ENCODE measurements around the gene SORCS3.

SORCS3 gene

DNA sequence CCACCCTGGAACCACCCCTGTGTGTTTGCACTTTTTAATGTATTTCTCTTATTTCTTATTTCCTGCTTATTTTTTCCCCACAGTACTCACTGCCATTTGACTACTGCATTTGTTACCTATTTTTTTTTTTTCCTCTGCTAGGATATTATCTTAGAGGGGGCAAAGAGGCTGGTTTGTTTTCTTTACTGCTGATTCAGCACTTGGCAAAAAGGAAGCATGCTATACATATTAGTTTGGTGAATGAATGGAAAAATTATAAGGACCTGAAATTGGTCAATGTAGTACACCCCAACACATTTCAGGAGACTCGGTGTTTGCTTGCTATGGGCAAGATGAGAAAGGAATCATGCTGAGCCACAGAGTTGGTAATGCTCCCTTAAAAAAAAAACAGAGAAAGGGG is 193.5 kb downstream of the SORCS3 start:
- in situ Hi-C loops (cut with HindIII; ENCODE audit: low sequenced_read_pairs), result no loop called here

DNA sequence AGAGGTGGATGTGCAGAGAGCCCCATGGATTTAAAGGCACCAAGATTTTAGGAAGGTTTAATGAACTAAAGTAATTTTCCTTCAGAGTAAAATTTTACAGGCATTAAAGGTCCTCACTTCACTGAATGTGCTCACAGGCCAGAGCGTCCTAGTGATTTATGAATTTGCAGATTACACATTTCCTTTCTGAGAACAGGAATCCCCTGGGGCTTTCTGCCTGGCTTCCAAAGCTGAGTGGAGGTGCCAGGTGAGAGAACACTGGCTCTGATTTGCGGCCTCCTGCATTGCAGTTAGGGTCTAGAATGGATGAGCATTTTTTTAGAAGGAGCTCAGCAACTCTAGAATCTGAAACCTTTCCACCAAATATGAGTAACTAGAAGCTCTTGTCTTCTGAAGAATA is 194.3 kb downstream of the SORCS3 start:
- in situ Hi-C loops (cut with HindIII; ENCODE audit: low sequenced_read_pairs), result no loop called here

DNA sequence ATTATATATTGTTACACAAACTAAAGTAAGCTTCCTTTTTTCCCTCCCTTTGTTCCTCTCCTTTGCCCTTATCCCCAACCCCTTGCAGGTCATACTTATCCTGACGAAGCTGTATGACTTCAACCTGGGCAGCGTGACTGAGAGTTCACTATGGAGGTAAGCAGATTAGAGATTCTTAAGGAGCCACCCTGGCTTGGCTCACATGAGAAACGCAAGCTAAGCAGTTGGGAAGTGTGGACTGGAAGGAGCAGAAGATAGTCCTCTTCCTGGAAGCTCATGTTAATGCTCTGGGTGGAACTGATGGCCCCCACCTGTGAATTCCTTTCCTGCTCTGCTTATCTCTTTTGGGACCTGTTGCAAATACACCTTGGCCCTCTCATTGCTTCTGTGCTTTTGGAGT is 201.6 kb downstream of the SORCS3 start:
- in situ Hi-C loops (cut with HindIII; ENCODE audit: low sequenced_read_pairs), result no loop called here

DNA sequence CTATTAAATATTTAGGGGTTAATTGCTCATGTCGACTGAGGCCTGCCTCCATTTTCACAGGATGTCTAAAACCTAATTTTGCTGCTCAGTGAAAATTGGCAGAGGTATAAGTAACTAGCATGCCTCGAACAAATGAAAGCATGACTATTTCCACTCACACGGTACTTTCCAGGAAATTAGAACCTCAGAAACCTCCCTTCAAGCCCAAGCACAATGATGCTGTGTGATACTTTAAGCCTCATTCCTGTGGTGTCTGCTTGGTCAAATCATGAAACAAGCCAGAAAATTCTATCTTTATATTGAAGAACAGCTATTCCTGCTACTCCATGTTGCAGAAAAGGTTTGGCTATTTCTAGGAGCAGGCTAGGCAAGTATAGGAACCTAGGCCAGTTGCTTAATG is 203.0 kb downstream of the SORCS3 start:
- in situ Hi-C loops (cut with HindIII; ENCODE audit: low sequenced_read_pairs), result no loop called here

DNA sequence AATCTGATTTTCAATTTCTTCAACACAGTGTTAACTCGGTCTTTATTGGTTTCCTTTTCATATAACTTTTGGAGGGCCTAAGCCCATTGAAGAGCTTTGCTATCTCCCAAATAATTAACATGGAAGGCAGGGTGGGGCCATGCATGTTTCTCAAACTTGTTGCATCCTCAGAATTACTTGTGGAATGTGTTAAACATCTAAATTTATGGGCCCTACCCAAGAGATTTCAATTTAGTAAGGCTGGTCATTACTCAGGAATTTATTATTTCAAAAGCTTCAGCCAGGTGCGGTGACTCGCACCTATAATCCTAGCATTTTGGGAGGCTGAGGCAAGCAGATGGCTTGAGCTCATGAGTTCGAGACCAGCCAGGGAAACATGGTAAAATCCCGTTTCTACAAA is 208.9 kb downstream of the SORCS3 start:
- in situ Hi-C loops (cut with HindIII; ENCODE audit: low sequenced_read_pairs), result no loop called here

DNA sequence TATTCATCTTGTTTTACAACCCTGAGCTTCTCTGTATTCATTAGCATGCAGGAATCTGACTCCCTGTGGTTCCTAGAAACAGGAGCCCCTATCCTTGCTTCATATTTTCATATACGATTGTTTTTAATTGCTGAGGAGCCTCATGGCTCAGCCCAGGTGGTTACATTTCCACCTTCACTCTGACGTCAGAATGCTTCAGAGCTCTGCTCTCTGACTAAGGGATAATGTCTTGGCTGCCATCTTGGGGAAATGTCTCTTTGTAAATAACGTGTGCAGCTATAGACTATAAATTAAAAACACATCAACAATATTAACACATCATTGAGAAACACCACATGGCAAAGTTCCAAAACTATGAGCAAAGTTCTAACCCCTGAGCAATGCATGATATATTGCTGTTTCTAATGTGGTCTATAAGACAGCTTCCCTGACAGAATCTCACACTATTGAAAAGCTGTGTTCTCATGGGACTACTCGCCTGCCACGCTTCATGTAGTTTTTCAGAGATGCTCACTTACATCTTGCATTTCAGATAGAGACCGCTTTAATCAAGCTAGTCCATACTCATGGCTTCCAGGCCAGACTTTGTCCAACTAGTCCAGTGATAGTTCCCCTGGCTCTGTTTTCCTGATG is 227.0 kb downstream of the SORCS3 start:
- in situ Hi-C loops (cut with HindIII; ENCODE audit: low sequenced_read_pairs), result no loop called here

DNA sequence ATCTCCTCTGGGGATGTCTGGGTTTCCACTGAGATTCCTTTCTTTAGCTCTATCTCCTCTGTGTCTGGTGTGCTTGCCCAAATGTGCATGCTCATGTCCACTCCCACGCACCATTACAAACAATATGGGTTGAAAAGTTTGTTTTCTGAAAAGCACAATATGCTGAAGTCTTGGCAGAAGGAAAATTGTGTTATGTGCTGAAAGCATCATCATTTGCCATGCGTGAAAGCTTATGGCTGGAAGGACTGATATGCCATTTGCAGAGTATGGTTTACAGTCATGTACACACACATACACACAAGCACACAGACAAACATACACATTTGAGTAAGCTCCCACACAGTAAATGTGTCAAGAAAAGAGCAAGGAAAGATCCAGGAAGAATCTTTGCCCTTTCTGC is 231.6 kb downstream of the SORCS3 start:
- in situ Hi-C loops (cut with HindIII; ENCODE audit: low sequenced_read_pairs), result no loop called here

DNA sequence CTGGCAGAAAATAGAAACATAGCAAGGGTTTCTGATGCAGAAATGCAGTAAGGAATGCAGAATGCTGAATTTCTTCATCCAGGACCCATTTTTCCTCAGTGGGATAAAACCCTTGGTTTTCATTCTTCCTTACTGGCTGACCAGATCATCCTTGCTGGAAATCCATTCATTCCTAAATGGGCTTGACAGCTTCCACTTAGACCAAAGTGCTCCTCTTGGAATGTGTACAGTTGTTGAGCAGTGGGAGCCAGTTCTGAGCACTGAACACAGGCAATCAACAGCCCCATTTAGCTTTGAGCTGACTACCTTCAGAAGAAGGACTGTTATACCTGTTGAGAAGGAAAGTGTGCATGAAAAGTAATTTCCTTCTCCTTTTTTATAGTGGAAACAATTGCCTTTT is 232.1 kb downstream of the SORCS3 start:
- in situ Hi-C loops (cut with HindIII; ENCODE audit: low sequenced_read_pairs), result no loop called here

DNA sequence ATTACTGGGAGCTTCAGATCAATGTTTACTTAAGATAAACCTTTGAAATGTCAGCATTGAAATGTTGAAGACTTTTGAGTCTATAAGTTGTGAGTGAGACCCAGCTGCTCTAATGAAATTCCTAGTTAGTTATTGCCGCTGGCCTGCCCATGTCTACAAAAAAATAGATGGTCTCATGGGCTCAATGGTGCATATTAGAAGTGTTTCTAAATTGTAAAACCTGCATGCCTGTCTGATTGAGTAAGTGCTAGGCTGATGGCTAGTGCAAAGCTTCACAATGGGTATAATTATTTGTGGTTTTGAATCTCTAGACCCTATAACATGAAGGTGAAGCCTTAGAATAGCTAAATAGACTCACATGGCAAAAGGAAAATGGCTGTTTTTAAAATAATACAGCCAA is 234.5 kb downstream of the SORCS3 start:
- in situ Hi-C loops (cut with HindIII; ENCODE audit: low sequenced_read_pairs), result no loop called here

DNA sequence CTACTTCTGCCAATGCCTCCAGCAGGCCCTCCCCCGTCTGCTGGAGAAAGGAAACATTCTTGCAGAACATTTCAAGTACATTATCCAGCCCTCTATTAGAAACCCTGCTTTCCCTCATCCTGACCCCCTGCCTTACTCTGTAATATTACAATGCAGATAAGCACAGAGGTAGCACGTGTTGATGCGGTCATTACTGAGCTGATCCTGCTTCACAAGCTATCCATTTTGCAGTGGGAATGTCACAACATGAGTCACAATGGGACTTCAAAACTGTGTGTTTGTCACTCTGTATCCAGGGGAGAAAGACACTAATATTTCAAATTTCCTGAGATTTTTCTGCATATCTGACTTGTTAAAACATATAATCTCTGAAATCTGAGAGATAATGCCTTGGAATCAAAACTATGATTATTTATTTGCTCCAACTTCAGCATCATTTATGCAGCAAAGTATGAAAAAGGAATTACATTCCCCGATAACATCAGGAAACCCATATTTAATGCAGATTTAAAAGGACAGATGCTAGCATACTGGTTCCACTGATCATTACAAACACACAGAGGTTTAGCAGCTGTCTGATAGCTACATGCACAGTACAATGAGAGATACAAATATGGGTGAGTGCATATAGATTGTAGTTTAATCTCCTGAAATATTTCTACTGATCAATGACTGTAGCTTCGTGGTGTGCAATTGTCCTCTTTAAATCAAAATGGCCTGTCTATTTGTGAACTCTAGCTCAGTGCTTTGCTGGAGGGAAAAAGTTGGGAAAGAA is 239.7 kb downstream of the SORCS3 start:
- in situ Hi-C loops (cut with HindIII; ENCODE audit: low sequenced_read_pairs), result no loop called here

DNA sequence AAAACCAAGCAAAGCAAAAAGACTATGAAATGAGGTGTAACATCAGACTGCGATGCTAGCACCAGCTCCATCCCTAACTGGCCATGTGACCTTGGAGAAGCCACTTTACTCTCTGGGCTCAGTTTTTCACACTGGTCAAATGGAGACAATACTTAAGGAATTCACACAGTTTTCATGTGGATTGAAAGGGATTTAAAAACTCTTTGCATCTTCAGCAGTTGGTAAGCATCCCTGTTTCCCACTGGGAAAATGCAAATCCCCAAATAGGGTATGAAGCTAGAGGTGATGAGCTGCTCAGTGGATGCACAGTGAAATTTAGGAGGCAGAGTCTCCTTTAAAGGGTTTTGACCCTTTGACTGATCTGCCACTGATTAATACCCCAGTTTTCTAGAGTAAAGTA is 240.7 kb downstream of the SORCS3 start:
- in situ Hi-C loops (cut with HindIII; ENCODE audit: low sequenced_read_pairs), result no loop called here

DNA sequence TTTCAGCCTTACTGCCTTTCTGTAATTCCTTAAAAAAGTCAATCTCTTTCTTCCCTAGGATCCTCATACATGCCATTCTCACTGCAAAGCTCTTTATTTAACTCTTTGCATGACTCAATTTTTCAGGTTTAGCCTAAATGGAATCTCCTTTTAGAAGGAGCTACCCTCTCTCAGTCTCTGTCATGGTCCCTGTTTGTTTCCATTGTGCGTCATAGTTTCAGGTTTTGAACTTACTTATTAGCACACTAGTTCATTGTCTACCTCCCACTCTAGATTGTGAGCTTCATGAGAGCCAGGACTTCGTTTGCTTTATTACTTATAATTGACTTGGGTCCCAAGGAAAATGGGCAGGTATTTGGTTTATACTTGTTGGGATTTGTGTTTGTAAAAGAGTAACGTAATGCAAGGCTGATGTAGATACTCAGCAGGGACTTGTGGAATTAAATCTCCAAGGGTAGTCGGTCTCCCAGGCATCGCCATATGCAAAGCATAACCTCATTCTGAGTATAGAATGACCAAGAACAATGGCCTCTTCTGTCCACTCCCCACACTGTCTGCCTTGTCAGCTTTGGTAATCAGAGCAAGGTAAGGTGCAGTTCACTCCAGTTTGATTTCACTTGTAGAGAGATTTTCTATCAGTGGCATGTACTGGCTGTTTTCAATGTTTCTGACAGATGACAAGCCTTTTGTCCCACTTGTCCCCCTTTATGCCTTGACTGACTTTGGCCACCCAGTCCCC is 252.0 kb downstream of the SORCS3 start:
- in situ Hi-C loops (cut with HindIII; ENCODE audit: low sequenced_read_pairs), result no loop called here

DNA sequence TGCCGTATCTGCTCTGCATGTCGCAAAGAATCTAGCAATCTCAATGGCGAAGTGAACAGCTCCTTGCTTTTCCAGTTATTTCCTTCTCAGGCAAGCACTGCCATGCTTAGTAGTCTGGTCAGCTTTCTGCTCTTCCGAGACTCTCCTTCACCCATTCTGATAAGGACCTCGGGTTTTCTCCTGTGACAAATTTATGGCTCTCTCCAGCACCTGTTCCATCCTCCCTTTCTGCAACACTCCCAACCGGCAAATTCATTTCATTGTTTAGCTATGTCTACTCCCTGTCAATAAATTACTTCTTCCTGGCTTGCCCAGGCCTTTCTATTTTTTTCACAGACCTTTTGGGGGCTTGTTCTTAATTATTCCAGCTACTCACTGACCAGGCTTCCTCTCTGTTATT is 252.6 kb downstream of the SORCS3 start:
- in situ Hi-C loops (cut with HindIII; ENCODE audit: low sequenced_read_pairs), result no loop called here

DNA sequence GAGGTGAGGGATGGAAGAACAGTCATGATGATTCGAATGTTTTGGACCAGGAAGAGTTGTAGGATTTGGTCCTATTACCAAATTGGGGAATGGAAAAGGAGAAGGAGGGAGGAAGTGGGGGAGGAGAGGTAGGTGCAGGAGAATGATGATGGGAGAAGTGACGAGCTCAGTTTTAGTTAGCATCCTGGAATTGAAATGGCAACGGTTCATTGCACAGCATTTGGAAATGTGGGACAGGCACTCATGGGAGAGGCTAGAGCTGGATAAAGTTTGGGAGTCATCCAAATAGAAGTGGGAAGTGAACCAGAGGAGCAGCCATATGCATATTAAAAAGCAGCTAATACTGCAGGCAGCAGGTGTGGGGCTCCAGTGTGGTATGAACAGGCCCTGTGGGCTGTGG is 253.6 kb downstream of the SORCS3 start:
- in situ Hi-C loops (cut with HindIII; ENCODE audit: low sequenced_read_pairs), result no loop called here

DNA sequence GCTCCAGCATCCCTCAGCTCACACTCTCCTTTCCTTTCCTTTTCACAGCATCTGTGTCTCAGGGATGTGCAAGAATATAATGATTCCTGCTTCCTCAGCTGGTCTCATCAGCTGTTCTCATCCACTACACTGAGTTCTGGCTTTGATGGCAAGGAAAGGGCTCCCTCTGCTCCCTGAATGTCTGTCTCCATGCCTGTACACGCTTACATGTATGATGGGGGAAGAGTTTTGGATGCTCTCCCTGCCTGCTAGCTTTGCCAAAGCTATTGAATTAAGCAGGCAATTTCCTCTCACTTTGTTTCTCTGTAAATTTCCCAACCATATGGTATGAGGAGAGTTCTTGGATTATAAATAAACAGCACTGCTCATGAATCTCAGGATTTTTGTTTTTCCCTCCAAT is 254.5 kb downstream of the SORCS3 start:
- in situ Hi-C loops (cut with HindIII; ENCODE audit: low sequenced_read_pairs), result no loop called here

DNA sequence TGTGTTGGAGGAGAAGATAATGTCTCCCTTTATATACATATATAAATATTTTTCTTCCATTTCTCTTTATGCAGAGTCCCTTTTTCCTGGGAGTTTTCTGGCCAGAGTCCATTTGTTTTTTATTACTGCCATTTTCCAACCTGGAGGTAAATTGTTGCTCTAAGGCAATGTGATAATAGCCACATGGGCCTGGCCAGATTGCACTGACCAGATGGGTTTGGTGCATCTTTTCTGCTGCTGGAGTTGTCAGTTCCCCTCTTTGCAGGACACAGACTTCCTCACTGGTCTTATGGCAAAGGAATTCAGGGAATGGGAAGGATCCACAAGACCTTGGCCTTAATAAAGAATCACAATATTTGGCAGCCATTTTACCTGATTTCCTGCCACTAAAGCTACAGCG is 254.9 kb downstream of the SORCS3 start:
- in situ Hi-C loops (cut with HindIII; ENCODE audit: low sequenced_read_pairs), result no loop called here

DNA sequence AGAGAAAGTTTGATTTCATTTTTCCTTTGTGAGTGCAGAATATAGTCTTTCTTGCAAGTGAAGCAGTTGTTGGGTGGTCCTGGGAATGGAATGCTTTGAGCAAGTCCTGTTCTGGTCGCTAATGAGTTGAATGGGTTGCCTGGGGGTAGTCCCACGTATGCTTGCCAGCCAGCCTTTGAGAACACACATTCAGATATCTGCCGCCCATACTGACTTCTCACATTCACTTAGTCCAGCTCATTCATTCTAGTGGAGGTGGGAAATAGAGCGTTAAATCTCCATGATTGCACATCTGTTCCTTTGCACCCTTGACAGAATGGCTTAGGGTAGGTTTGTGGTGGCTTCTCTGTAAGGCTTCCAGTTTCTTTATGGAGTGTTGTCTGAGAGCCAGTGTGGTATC is 256.6 kb downstream of the SORCS3 start:
- in situ Hi-C loops (cut with HindIII; ENCODE audit: low sequenced_read_pairs), result no loop called here

DNA sequence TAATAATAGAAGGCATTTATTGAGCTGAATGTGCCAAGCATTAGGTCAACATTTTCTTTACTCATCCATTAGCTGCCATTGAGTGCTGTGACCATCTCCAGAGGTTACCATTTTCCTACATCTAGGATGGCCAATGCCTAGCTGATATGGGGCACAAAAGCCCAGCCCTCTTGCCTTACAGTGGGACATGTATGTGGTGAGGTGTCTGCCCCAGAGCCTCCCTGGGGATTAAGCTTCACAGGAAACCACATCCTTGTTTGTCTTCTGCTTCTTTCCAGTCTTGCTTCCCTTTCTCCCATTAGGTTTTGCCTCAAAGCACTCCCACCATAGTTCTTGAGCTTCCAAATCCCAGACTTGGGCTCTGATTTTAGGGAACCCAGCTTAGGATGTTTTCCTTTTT is 258.7 kb downstream of the SORCS3 start:
- in situ Hi-C loops (cut with HindIII; ENCODE audit: low sequenced_read_pairs), result no loop called here

DNA sequence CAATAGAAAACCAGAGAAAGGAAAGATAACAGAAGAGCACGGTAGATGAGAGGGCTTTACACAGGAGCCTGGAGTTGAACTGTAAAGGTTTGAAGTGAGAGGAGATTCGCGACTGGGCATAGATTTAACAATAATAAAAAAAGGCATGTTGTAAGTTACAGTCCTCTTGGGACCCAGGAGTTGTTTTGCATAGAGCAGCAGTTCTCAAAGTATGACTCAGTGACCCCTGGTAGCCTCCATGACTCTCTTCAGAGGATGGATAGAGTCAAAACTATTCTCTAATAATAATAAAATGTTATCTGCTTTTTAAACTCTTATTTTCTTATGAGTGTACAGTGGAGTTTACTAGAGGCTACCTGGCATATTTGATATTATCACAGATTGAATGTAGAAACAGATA is 262.3 kb downstream of the SORCS3 start:
- in situ Hi-C loops (cut with HindIII; ENCODE audit: low sequenced_read_pairs), result no loop called here

DNA sequence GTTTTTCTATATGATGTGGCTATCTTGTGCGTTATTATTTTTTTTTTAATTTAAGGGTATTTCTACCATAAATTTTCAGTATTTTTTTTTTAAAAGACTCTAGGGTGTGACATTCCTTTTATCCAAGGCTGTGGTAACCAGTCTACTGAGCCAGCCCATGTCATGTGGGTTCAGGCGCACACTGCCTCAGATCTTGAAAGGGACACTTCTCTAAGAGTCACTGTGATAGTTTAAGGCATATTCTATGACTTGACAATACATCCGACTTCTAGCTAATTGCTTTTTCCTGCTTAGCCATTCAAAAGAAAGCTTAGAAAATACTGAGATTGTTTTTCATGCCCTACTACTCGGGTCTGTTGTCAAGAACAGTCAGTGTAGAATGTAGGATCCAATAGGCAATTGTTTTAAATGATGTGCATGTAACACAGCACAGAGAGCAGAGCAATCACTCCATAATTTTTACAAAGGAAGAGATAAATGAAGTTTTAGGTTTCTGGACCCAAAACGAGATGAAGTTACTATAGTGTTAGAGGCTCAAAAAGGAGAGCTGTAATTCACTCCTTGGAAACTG is 263.7 kb downstream of the SORCS3 start:
- in situ Hi-C loops (cut with HindIII; ENCODE audit: low sequenced_read_pairs), result no loop called here

DNA sequence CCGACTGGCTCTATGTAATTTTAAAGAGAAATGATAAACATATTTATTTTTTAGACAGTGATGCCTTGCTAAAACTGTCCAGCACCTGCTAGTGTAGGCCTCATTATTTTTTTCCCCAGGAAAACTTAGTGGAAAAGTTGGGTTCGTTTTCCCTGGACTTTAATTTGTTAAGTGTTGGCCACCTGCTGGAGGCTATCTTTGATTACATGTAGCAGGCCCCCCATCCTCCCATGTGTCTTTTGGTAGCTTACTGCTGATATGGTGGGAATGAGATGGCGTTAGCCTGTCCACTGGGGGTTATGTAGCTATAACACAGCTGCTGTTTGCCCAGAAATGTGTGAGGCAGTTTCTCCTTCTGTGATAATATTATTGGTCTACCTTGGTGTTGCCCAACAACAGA is 265.0 kb downstream of the SORCS3 start:
- in situ Hi-C loops (cut with HindIII; ENCODE audit: low sequenced_read_pairs), result no loop called here

DNA sequence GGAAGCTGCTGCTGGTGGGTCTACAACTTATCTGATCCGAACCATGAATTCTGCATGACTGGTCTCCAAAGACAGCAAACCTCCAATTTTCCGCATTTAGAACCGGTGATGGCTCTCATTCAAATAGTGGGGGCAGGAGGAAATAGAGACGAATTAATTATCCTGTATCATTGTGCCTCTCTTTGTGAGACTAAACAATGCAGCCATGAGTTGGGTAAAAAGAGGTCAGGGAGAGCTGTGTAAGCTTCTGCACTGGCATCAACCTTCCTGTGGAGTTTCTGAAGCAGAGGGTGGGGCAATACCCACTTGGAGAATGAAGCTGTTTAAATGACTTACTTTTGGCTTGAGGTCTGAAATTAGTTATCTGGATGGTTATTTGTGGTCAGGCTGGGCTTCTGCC is 266.4 kb downstream of the SORCS3 start:
- in situ Hi-C loops (cut with HindIII; ENCODE audit: low sequenced_read_pairs), result no loop called here

Measured in endothelial cell of hepatic sinusoid (primary cell).